SU-DHL-6 (cell line): ENCODE data around the gene GPR26.

Experiments used
- EZH2phosphoT487 ChIP-seq: fragments of 200-600 bp; sonication (generic), shearing (Covaris generic); conservative IDR thresholded peaks from 2 replicates; pipeline ENCODE4 v1.6.1; 2018; ENCODE audit warnings: mild to moderate bottlenecking, antibody characterized with exemption, low read length, moderate library complexity, mixed read lengths
- TF ChIP-seq, protein P1 (sequence below): fragments of 200-600 bp; sonication (generic); IDR thresholded peaks from one replicate; pipeline ENCODE4 v1.5.1; 2017; ENCODE audit warnings: antibody characterized with exemption, mild to moderate bottlenecking, low read length, moderate library complexity; ENCODE audit not compliant: insufficient read depth, poor library complexity, severe bottlenecking

DNA sequence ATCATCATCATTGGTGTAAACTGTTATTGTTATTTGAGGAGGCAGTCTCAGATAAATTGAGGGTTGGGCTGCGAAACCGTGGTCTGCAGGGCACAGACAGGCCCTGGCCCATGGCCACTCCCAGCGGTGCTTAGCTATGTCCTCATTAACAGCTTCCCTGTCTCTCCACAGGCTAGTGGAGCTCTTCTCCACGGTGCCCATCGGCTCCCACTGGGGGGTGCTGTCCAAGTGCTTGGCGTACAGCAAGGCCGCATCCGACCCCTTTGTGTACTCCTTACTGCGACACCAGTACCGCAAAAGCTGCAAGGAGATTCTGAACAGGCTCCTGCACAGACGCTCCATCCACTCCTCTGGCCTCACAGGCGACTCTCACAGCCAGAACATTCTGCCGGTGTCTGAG, 21.6 kb downstream of the GPR26 start:
- TF ChIP-seq, protein P1, sequence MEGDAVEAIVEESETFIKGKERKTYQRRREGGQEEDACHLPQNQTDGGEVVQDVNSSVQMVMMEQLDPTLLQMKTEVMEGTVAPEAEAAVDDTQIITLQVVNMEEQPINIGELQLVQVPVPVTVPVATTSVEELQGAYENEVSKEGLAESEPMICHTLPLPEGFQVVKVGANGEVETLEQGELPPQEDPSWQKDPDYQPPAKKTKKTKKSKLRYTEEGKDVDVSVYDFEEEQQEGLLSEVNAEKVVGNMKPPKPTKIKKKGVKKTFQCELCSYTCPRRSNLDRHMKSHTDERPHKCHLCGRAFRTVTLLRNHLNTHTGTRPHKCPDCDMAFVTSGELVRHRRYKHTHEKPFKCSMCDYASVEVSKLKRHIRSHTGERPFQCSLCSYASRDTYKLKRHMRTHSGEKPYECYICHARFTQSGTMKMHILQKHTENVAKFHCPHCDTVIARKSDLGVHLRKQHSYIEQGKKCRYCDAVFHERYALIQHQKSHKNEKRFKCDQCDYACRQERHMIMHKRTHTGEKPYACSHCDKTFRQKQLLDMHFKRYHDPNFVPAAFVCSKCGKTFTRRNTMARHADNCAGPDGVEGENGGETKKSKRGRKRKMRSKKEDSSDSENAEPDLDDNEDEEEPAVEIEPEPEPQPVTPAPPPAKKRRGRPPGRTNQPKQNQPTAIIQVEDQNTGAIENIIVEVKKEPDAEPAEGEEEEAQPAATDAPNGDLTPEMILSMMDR, result no peak
- no peak for TF ChIP-seq EZH2phosphoT487
